ENCODE data around the gene HDGFL3.
"Not testable (repeated sequence)": the region's sequence is repeated elsewhere in the genome, so short reads cannot be mapped to it uniquely, and the experiment has no call there.

The HDGFL3 gene

GRCh38 chr15:83100097-83100646 is 107.5 kb downstream of the HDGFL3 start:
- no peak for DNase-seq (ENCODE audit: low spot score)

GRCh38 chr15:83099290-83099689 is 108.3 kb downstream of the HDGFL3 start:
- DNase-seq (ENCODE audit: low spot score): no peak

GRCh38 chr15:83098079-83098478 is 109.5 kb downstream of the HDGFL3 start:
- DNase-seq (ENCODE audit: low spot score): no peak

GRCh38 chr15:83094583-83094982 is 113.0 kb downstream of the HDGFL3 start:
- no peak for DNase-seq (ENCODE audit: low spot score)

GRCh38 chr15:83092309-83092976 is 115.2 kb downstream of the HDGFL3 start:
- DNase-seq (ENCODE audit: low spot score): peak; percentile 27

- DNase-seq (ENCODE audit: low spot score): not testable (repeated sequence)
Measured at GRCh38 chr15:83091965-83092308, 115.7 kb downstream of the HDGFL3 start.

GRCh38 chr15:83090465-83090864 is 117.2 kb downstream of the HDGFL3 start:
- DNase-seq (ENCODE audit: low spot score): no peak

- DNase-seq (ENCODE audit: low spot score): no peak
Measured at GRCh38 chr15:83088876-83089275, 118.7 kb downstream of the HDGFL3 start.

GRCh38 chr15:83087576-83087975 is 120.0 kb downstream of the HDGFL3 start:
- DNase-seq (ENCODE audit: low spot score): no peak

GRCh38 chr15:83085864-83086552 is 121.6 kb downstream of the HDGFL3 start:
- not testable (repeated sequence) for DNase-seq (ENCODE audit: low spot score)

- DNase-seq (ENCODE audit: low spot score): not testable (repeated sequence)
Measured at GRCh38 chr15:83085461-83085860, 122.2 kb downstream of the HDGFL3 start.

GRCh38 chr15:83082730-83083386 is 124.8 kb downstream of the HDGFL3 start:
- no peak for DNase-seq (ENCODE audit: low spot score)

GRCh38 chr15:83081256-83082014 is 126.2 kb downstream of the HDGFL3 start:
- DNase-seq (ENCODE audit: low spot score): no peak

GRCh38 chr15:83078712-83079111 is 128.9 kb downstream of the HDGFL3 start:
- DNase-seq (ENCODE audit: low spot score): no peak

Data from GM03348 (cell line).